Embryonic facial prominence (tissue), 1 donor: Measurements from ENCODE around the gene FOXS1.

Experiments
- DNase-seq: peaks from one replicate; pipeline ENCODE4 v3.0.0-alpha.2; 2016; ENCODE audit errors: extremely low spot score

FOXS1 gene

GRCh38 chr20:31845300-31845863, at the start of gene FOXS1:
TSS of gene FOXS1 (minus strand) at chr20:31845604. CDS start at chr20:31845542, 62 bp downstream.
- DNase-seq = no peak

DNA sequence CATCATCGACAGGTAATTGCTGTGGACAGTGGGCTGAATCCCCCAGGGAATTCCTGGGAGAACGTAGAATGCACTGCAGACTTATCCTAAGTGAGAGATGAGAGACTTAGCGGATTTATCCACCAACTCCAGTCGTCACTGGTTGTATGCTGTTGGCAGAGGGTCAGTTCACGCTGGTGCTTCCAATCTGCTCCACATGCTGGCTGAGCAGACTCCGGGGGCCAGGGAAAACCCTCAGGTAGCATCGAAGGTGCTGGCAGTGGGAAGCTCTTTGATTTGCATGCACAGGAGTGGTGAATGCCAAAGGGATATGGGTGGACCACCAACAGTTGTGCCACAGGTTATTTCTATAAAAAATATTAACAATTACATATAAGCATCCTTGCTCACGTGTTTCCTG, 45.2 kb upstream of the FOXS1 start:
- DNase-seq = no peak

- DNase-seq = no peak
These were observed 38.4 kb upstream of the FOXS1 start for GRCh38 chr20:31883829-31884228.

DNA sequence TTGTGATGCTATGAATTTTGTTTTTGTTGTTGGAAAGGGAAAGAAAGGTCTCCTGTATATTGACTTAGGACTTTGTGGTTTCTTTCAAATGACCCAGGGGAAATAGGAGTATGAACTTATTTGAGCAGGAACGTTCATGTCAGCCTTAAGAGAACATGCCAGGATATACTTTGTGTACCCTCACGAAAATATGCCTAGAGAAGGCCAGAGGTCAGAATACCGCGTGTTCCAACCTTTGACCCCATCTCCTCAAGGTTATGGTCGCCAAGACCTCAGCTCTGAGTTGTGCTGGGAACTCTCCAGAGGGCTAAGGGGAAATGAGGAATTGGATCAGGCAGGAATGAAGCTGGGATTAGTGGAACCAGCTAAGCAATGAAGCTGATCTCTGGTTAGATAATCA, 36.5 kb upstream of the FOXS1 start:
- no peak for DNase-seq

- peak; percentile 79 for DNase-seq
These were observed 34.0 kb upstream of the FOXS1 start for GRCh38 chr20:31879143-31879987.

- DNase-seq = no peak
These were observed 32.3 kb upstream of the FOXS1 start for GRCh38 chr20:31877684-31878083.

- DNase-seq = no peak
These were observed 30.3 kb upstream of the FOXS1 start for GRCh38 chr20:31875671-31876070.

GRCh38 chr20:31872406-31872805, 27.0 kb upstream of the FOXS1 start:
- no peak for DNase-seq

DNA sequence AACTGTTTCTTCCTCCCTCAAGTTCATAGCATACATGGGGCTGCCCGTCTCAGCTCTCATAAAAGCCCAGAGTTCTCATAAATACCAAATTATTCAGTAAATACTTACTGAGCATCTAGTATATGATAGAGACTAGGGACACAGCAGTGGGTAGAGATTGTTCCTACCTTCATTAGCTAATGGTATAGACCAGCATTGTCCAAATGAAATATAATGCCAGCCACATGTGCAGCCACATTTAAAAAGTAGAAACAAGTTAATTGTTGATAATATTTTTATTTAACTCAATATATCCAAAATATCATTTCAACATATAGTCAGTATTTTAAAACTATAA, 26.2 kb upstream of the FOXS1 start:
- DNase-seq = no peak

DNA sequence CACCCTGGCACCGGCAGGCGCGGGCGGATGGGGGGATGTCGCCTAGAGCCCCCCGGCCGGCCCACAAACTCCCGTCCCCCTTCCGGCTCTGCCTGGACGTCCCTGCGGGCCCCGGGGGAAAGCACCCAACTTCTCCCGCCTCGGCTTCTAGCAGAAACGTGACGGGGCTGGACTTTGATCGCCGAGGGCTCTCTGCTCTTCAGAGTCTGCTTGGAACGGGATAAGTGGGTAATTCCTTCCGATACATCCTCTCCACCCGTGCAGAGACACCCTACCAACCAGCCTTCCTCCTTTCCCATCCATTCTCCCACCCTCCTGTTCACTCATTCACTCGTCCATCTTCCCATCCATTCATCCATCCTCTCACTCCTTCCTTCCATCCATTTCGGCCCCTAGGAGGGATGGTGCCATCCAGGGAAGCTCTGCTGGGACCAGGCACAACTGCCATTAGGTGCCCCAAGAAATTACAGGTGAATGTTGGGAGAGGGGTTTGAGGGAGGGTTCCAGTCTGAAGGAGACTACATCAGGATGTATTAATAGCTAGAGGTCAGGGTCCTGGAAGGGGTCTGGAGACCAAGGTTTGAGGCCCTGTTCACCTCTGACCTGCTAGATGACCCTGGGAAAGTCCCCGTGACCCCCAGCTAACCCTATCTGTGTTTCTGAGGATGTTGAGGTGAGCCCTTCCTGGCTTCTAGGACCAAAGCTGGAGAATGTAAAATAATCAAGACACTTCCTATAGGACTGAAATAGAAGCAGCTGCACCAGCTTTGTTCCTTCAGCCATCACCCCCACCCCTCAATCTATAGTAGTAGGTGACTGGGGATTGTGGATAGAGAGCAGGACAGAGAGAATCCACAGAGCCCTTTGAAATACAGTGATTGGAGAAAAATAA, 25.6 kb upstream of the FOXS1 start:
- DNase-seq = no peak

- no peak for DNase-seq
These were observed 24.7 kb upstream of the FOXS1 start, which contains the start of the genes DUSP15 and TTLL9 for GRCh38 chr20:31869942-31870725. TSS of gene DUSP15 (minus strand) at chr20:31870527. CDS start at chr20:31870337, 190 bp downstream. TSS of gene TTLL9 (plus strand) at chr20:31870634. CDS start at chr20:31871127, 493 bp downstream.

DNA sequence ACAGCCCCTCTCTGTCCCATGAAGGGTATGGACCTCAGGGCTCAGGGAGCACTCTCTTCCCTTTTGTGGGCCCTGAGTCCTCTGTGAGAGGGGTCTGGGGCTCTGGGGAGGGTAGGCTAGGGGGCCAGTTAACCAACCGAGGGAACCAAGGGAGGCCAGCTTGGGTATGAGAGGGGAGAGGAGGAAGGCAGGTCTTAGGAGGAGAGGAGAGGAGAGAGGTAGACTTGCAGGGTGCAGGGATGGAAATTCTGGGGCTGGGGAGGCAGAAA, 24.2 kb upstream of the FOXS1 start:
- no peak for DNase-seq

DNA sequence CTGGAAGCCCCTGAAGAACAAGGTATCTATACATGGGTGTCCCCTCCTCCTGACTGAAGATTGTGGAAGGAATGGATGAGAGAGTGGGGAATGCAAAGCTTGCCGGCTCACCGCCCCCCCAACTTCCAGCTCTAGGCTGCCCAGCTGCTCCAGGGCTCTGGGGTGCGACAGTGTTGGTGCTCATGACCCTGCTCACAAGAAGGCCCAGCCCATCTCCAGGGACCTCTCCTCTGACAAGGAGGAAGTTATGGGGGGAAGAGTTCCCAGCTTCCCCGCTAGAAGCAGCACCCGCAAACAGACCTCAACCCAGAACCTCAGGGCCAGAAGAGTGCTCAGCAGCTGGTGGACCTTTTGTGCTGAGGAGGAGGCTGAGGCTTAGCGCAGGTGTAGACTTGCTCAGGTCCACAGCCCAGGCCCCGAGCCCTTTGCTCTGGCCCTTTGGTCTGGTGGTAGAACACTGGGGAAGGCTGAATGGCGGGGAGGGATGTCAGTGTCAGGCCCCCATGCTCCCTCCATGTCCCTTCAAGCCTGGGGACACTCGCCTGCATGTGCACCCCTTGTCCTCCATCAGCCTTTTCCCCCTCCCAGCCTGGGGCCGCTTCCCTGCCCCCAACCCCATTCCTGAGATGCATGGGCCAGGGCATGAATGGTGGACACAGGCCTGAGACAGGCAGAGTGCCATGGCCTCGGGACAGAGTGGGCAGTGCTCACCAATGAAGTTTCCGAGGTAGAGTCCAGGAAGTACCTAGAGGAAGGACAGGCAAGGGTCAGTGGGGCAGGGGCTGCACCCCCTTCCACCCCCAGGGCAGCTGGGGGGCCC, 23.7 kb upstream of the FOXS1 start:
- DNase-seq = no peak

DNA sequence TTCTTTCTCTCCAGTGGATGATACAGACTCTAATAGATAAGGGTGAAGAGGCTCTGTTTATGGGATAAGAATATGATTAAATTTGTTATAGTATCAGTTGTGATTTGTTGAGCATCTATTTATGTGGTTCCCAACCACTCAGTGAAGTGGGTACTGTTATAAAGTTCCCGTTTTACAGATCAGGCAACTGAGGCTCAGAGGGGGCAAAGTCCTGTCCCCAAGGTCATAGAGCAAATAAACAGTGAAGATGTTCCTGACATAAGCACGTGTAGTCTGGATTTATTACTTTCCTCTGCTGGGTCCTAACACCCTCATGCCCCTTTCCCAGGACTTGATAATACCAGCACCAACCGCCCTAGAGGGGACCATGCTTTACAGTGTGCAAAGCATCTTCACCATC, 20.8 kb upstream of the FOXS1 start:
- DNase-seq = no peak

- DNase-seq = no peak
These were observed 19.4 kb upstream of the FOXS1 start for GRCh38 chr20:31864521-31865400.

- no peak for DNase-seq
These were observed 18.1 kb upstream of the FOXS1 start for GRCh38 chr20:31863296-31864085.

DNA sequence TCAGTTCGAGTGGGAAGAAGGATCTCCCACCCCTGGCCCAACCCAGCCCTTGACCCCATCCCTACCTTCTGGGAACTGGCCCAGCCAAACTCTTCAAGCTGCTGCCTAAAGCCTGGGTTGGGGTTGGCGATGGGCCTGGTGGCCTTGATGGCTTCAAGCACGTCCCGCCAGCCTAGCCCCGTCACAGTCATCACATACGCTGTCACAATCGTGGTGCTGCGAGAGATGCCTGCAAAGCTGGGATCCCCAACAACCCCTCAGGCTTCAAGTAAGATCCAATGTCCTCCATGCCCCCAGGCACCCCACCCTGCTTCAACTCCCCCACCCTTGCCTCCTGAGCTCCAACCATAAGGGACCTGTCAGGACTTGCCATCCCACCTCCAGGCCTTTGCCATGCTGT, 17.1 kb upstream of the FOXS1 start:
- no peak for DNase-seq

DNA sequence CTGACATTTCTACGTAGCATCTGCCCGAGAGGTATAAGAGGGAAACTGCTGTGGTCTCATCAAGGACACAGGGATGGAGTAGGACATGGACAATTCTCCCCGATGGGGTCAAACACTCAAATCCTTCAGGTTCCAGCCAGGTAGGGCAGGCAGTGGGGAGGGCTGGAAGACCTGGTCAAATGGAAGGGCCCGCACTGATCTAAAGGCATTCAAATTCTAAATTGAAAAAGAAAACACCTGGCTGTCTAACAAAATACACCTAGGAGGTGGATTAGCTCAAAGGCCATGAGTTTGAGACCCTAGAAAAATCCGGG, 16.7 kb upstream of the FOXS1 start:
- no peak for DNase-seq

DNA sequence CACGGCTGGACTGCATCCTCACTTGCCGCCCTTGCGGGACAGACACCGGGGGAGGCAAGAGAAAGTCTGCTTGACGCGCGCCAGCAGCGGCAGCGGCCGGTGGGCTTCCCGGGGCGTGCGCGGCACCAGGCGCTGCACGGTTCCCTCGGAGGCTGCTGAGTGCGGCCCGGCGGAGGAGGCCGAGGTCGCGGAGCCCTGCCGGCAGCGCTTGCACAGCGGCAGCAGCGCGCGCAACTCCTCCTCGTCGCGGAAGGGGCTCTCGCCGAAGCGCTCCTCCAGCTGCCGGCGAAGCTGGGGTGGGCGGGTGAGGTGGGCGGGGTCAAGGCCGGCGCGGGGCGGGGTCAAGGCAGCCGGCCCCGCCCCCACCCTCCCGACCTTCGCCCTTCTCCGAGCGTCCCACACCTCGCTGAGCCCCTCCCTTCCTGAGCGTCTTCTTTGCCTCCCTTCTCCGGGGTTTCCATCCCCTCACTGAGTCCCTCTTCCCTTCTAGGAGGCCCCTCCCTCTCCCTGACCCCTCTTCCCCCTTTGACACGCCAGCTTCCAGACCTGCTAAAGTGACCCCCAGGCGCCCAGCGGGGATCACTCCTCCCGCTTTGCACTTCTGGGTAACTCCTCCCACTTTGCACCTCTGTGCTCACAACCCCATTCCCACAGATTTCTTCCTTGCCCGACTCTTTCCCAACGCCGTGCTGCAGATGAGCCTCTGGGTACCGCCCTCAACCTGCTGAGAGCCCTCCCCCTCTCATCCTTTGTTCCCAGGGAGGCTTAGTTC, 16.2 kb upstream of the FOXS1 start:
- no peak for DNase-seq
